ENCODE measurements around the gene ABHD12. TPM values are rescaled to one million over a fixed set of nuclear protein-coding genes. Genes with fewer than 3 reads are reported as not detected.
"Not testable (repeated sequence)": the region's sequence is repeated elsewhere in the genome, so short reads cannot be mapped to it uniquely, and the experiment has no call there.

ABHD12 gene
- total RNA-seq, 1 donor, result 17.0 TPM

DNA sequence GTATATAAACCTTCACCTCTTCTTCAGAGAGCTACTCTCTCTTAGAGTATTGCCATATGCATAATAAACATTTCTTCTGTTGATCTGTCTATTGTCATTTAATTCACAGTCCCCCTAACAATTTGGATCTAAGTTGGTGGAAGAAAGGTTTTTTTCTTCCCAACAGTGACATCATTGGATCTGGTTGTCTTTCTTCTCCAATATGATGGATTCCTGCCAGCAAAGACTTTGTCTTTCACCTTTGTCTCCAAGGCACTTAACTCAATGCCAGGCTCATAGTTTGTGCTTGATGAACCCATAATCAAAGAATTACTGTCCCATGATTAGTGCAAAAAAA is 39.6 kb downstream of the ABHD12 start:
- H3K4me1 ChIP-seq (ENCODE audit: insufficient read depth, low read length), result peaks cover 14% of the 10 kb centered on the region
- no peaks in the 10 kb centered on the region for H3K27me3 ChIP-seq (ENCODE audit: insufficient read depth, low read length)
- H3K4me3 ChIP-seq (ENCODE audit: low read length), result no peak overlapping the region
- H3K9me3 ChIP-seq (ENCODE audit: low read depth, low read length), result no peaks in the 10 kb centered on the region

DNA sequence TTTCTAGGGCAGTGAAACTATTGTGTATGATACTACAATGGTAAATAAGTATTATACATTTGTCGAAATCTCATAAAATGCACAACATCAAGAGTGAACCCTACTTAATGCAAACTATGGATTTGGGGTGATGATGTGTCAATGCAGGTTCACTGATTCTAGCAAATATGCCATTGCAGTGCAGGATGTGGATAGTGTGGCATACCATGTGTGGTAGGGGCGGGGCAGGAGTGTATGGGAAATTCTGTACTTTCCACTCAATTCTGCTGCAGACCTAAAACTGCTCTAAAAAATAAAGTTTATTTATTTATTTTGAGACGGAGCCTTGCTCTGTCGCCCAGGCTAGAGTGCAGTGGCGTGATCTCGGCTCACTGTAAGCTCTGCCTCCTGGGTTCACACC is 44.3 kb downstream of the ABHD12 start:
- Histone ChIP-seq H3K4me1 (ENCODE audit: insufficient read depth, low read length) (peaks cover 7% of the 10 kb centered on the region), H3K9me3 (ENCODE audit: low read depth, low read length) (no peaks in the 10 kb centered on the region), H3K4me3 (ENCODE audit: low read length) (no peak overlapping the region), H3K27me3 (ENCODE audit: insufficient read depth, low read length) (no peaks in the 10 kb centered on the region)

DNA sequence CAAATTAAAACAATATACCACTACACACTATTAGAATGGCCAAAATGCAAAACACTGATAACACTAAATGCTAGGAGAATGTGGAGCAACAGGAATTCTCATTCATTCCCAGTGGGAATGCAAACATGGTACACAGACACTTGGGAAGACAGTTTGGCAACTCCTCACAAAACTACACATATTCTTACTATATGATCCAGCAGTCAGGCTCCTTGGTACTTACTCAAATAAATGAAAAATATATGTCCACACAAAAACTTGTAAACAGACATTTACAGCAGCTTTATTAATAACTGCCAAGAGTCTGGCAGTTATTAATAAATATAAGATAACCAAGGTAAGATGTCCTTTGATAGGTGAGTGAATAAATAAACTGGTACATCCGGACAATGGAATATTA is 44.9 kb downstream of the ABHD12 start:
- Histone ChIP-seq H3K9me3 (ENCODE audit: low read depth, low read length) (no peaks in the 10 kb centered on the region), H3K4me3 (ENCODE audit: low read length) (no peak overlapping the region), H3K27me3 (ENCODE audit: insufficient read depth, low read length) (no peaks in the 10 kb centered on the region), H3K4me1 (ENCODE audit: insufficient read depth, low read length) (peaks cover 7% of the 10 kb centered on the region)

DNA sequence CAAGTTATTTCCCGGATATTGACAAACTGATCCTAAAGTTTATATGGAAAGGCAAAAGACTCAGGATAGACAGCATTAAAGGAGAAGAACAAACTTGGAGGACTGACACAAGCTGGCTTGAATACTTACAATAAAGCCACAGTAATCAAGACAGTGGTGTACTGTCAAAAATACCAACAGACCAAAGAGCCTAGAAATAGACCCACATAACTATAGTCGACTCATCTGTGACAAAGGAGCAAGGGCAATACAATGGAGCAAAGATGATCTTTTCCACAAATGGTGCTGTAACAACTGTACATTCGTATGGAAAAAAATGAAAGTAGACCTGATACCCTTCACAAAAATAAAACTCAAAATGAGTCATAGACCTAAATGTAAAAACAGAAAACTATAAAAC is 46.0 kb downstream of the ABHD12 start:
- no peak overlapping the region for H3K4me3 ChIP-seq (ENCODE audit: low read length)
- peaks cover 7% of the 10 kb centered on the region for H3K4me1 ChIP-seq (ENCODE audit: insufficient read depth, low read length)
- no peaks in the 10 kb centered on the region for H3K9me3 ChIP-seq (ENCODE audit: low read depth, low read length)
- H3K27me3 ChIP-seq (ENCODE audit: insufficient read depth, low read length), result no peaks in the 10 kb centered on the region

GRCh38 chr20:25341716-25342680 is 48.6 kb downstream of the ABHD12 start:
- no peaks in the 10 kb centered on the region for H3K27me3 ChIP-seq (ENCODE audit: insufficient read depth, low read length)
- H3K4me3 ChIP-seq (ENCODE audit: low read length), result no peak overlapping the region
- peaks cover 7% of the 10 kb centered on the region for H3K4me1 ChIP-seq (ENCODE audit: insufficient read depth, low read length)
- no peaks in the 10 kb centered on the region for H3K9me3 ChIP-seq (ENCODE audit: low read depth, low read length)

GRCh38 chr20:25340380-25340779 is 50.3 kb downstream of the ABHD12 start:
- no peaks in the 10 kb centered on the region for H3K27me3 ChIP-seq (ENCODE audit: insufficient read depth, low read length)
- H3K4me1 ChIP-seq (ENCODE audit: insufficient read depth, low read length), result no peaks in the 10 kb centered on the region
- H3K4me3 ChIP-seq (ENCODE audit: low read length), result no peak overlapping the region
- no peaks in the 10 kb centered on the region for H3K9me3 ChIP-seq (ENCODE audit: low read depth, low read length)

- Histone ChIP-seq H3K27me3 (ENCODE audit: insufficient read depth, low read length) (no peaks in the 10 kb centered on the region), H3K9me3 (ENCODE audit: low read depth, low read length) (no peaks in the 10 kb centered on the region), H3K4me1 (ENCODE audit: insufficient read depth, low read length) (no peaks in the 10 kb centered on the region), H3K4me3 (ENCODE audit: low read length) (no peak overlapping the region)
These were observed 51.0 kb downstream of the ABHD12 start for GRCh38 chr20:25339608-25340007.

GRCh38 chr20:25338112-25339023 is 52.3 kb downstream of the ABHD12 start:
- H3K4me3 ChIP-seq (ENCODE audit: low read length), result no peak overlapping the region
- no peaks in the 10 kb centered on the region for H3K4me1 ChIP-seq (ENCODE audit: insufficient read depth, low read length)
- no peaks in the 10 kb centered on the region for H3K9me3 ChIP-seq (ENCODE audit: low read depth, low read length)
- H3K27me3 ChIP-seq (ENCODE audit: insufficient read depth, low read length), result no peaks in the 10 kb centered on the region

DNA sequence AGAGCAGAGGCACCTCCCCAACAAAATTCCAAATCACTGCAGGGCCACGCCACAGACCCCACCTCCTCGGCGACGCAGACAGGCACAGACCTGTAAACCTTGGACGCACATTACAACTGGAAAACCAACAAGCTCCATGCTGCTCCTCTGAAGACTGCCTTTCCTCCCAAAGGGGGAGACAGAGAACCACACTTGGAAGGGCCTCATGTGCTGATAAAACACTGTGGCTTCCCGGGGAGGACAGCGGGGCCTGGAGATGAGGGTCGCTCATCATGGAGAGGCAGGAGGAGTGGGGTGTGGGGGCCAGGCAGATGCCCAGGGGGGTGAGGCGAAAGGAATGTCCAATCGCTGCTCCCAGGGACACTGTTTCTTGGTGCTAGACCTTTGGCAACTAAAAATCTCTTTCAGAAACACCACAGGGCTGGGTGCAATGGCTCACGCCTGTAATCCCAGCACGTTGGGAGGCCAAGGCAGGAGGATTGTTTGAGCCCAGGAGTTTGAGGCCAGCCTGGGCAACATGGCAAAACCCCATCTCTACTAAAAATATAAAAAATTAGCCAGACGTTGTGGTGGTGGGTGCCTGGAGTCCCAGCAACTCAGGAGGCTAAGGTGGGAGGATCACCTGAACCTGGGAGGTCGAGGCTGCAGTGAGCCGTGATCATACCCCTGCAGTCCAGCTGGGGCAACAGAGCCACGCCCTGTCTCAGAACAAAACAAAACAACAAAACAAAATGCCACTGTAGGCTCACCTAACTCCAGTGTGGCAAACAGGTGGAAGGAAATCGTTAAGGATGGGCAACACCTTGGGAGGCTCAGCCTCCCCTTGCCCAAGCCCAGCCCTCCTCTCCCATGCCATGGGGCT is 53.8 kb downstream of the ABHD12 start:
- H3K9me3 ChIP-seq (ENCODE audit: low read depth, low read length), result no peaks in the 10 kb centered on the region
- no peak overlapping the region for H3K4me3 ChIP-seq (ENCODE audit: low read length)
- H3K4me1 ChIP-seq (ENCODE audit: insufficient read depth, low read length), result no peaks in the 10 kb centered on the region
- H3K27me3 ChIP-seq (ENCODE audit: insufficient read depth, low read length), result no peaks in the 10 kb centered on the region

DNA sequence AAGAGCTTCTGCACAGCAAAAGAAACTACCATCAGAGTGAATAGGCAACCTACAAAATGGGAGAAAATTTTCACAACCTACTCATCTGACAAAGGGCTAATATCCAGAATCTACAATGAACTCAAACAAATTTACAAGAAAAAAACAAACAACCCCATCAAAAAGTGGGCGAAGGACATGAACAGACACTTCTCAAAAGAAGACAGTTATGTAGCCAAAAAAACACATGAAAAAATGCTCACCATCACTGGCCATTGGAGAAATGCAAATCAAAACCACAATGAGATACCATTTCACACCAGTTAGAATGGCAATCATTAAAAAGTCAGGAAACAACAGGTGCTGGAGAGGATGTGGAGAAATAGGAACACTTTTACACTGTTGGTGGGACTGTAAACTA is 55.7 kb downstream of the ABHD12 start:
- not testable (repeated sequence) for H3K9me3 ChIP-seq (ENCODE audit: low read depth, low read length); H3K4me3 ChIP-seq (ENCODE audit: low read length); H3K4me1 ChIP-seq (ENCODE audit: insufficient read depth, low read length); H3K27me3 ChIP-seq (ENCODE audit: insufficient read depth, low read length)

DNA sequence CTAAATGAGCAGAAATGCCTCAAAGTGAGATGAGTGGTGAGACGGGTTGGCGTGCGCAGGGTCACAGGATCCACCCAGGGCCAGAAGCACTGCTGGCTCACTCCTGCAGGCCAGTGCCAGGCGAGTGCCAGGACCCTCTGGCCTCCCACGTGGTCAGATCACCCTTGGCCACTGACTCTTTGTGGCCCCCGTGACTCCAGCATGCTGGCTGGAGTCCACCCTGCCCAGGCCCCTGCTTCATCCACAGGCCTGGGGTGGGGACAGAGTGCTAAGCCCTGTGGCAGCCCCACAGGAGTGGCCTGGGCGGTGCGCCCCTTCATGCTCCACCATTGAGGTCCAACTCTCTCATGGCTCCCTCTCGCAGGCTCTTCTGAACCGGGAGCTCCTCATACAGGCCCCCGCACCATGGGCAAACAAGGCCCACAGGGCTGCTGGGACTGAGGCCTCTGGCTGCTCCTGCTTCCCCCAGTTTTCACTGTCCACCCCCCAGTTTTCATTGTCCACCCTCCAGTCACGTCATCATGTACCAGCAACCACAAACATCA is 61.6 kb downstream of the ABHD12 start:
- Histone ChIP-seq H3K9me3 (ENCODE audit: low read depth, low read length) (no peaks in the 10 kb centered on the region), H3K27me3 (ENCODE audit: insufficient read depth, low read length) (no peaks in the 10 kb centered on the region), H3K4me3 (ENCODE audit: low read length) (no peak overlapping the region), H3K4me1 (ENCODE audit: insufficient read depth, low read length) (peaks cover 12% of the 10 kb centered on the region)

- no peaks in the 10 kb centered on the region for H3K27me3 ChIP-seq (ENCODE audit: insufficient read depth, low read length)
- H3K9me3 ChIP-seq (ENCODE audit: low read depth, low read length), result no peaks in the 10 kb centered on the region
- peaks cover 17% of the 10 kb centered on the region for H3K4me1 ChIP-seq (ENCODE audit: insufficient read depth, low read length)
- no peak overlapping the region for H3K4me3 ChIP-seq (ENCODE audit: low read length)
These were observed 63.0 kb downstream of the ABHD12 start for GRCh38 chr20:25327521-25328235.

- Histone ChIP-seq H3K4me3 (ENCODE audit: low read length) (no peak overlapping the region), H3K27me3 (ENCODE audit: insufficient read depth, low read length) (no peaks in the 10 kb centered on the region), H3K4me1 (ENCODE audit: insufficient read depth, low read length) (peaks cover 18% of the 10 kb centered on the region), H3K9me3 (ENCODE audit: low read depth, low read length) (no peaks in the 10 kb centered on the region)
These were observed 64.6 kb downstream of the ABHD12 start for GRCh38 chr20:25325997-25326396.

DNA sequence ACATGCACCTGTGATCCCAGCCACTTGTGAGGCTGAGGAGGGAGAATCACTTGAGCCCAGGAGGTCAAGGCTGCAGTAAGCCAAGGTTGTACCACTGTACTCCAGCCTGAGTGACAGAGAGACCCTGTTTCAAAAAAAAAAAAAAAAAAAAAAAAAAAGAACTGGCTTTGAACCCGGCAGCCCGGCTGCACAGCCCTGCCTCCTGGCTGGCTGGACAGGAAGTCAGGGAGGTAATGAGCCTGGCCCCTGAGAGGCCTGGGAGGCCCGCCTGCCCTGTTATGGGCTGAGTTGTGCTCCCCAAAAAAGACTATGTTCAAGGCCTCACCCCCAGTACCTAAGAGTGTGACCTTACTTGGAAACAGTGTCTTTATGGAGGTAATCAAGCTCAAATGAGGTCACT is 65.6 kb downstream of the ABHD12 start:
- Histone ChIP-seq H3K9me3 (ENCODE audit: low read depth, low read length) (no peaks in the 10 kb centered on the region), H3K27me3 (ENCODE audit: insufficient read depth, low read length) (no peaks in the 10 kb centered on the region)

More for the DNA sequence above, 65.6 kb downstream of the ABHD12 start:
- H3K4me3 ChIP-seq (ENCODE audit: low read length), result no peak overlapping the region
- peaks cover 22% of the 10 kb centered on the region for H3K4me1 ChIP-seq (ENCODE audit: insufficient read depth, low read length)

All from mononuclear cell (primary cell).